ENCODE measurements around the gene MYCL.

Gene MYCL

DNA sequence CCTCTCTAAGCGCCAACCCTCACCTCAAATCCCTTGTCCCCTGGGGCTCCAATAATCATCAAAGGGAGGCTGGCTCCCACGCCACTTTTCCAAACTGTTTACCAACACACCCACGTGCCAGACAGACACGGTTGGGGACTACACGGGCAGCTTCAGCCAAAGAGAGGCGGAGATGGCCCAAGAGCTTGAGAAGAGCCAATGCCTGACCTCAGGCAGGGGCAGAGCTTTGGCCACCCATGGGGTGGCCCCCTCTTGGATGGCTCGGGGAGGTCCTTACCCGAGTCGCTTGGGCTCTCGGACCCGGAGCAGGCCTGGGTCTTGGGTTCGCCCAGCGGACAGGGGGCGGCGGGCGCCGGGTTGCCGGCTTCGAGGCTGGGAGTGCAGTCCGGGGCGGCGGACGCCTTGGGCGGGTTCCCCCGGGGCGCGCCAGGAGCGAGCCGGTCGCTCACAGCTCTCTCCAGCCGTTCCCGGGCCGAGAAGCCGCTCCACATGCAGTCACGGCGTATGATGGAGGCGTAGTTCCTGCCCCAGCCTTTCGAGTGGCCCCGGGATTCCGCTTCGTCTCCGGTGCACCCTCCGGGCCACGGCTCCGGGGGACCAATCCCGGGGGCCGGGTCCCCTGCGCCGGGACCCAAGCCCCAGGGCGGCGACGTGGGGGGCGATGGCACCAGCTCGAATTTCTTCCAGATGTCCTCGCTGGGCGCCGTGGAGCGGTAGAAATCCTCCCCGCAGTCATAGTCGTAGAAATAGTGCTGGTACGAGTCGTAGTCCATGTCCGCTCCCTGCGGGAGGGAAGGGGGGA lies 854 bp downstream of the MYCL start:
- Histone ChIP-seq H3K4me1 (ENCODE audit: low read length) (peaks cover 22% of the 10 kb centered on the region), H3K79me2 (ENCODE audit: low read length) (no peaks in the 10 kb centered on the region), H3K36me3 (replicated peaks; ENCODE audit: low read depth, low read length) (no peaks in the 10 kb centered on the region), H3K4me2 (ENCODE audit: low read length) (peak overlapping the region; percentile 95), H3K27ac (ENCODE audit: low read length) (no peak overlapping the region), H3K27me3 (ENCODE audit: low read depth, low read length) (peaks cover 10% of the 10 kb centered on the region), H3K9me3 (ENCODE audit: insufficient read depth, low read length) (no peaks in the 10 kb centered on the region), H2AFZ (ENCODE audit: low read depth, low read length) (no peak overlapping the region), H3K4me3 (ENCODE audit: low read length) (peak overlapping the region; percentile 94), H3K9ac (ENCODE audit: low read length) (peak overlapping the region; percentile 74), H4K20me1 (ENCODE audit: insufficient read depth, low read length) (no peaks in the 10 kb centered on the region)
- TF ChIP-seq EZH2phosphoT487 (IDR thresholded peaks at IDR 0.05; ENCODE audit: low read depth): no peak
- TF ChIP-seq, protein P1, sequence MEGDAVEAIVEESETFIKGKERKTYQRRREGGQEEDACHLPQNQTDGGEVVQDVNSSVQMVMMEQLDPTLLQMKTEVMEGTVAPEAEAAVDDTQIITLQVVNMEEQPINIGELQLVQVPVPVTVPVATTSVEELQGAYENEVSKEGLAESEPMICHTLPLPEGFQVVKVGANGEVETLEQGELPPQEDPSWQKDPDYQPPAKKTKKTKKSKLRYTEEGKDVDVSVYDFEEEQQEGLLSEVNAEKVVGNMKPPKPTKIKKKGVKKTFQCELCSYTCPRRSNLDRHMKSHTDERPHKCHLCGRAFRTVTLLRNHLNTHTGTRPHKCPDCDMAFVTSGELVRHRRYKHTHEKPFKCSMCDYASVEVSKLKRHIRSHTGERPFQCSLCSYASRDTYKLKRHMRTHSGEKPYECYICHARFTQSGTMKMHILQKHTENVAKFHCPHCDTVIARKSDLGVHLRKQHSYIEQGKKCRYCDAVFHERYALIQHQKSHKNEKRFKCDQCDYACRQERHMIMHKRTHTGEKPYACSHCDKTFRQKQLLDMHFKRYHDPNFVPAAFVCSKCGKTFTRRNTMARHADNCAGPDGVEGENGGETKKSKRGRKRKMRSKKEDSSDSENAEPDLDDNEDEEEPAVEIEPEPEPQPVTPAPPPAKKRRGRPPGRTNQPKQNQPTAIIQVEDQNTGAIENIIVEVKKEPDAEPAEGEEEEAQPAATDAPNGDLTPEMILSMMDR (IDR thresholded peaks at IDR 0.05; ENCODE audit: low read depth, low read length): no peak

DNA sequence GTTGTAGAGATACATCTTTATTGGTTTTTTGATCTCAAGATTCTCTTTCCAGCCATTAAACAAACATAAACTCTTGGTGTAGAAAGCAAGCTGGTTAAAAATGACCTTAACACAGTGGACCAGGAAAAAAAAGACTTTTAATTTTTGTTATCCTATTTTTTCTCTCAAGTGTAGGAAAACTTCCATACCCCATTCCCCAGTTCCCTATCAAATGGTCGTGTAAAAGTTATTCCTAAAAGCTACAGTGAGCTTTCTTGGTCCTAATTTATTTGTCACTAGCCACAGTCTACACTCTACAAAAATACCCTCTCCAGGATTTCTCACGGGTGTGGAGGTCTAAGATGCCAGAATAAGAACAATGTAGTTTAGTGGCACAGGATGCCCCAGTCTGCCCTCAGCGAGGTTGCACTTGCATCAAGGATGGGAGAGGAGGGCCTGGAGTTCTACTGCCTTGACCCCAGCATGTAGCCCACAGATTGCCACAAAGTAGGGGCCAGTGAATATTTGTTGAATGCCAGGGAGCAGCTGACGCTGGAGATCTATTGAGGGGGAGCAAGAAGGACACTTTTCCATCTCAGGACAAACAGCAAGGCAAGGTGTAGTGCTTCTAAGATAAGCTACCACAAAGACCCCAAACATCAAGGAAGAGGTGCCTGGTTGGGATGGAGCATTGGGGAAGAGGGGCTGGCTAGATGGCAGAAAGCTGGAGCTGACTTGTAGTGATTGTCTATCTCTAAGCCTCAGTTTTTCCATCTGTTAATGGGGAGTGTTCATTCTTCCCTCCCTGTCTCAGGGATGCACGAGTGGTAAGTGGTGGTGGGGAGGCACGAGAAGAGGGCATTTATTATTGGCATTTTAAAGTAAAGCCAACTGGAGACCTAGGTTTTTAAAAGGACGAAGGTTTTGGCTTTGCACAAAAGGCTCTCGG lies 1.8 kb downstream of the MYCL start:
- no peak overlapping the region for H3K9ac ChIP-seq (ENCODE audit: low read length)
- H3K9me3 ChIP-seq (ENCODE audit: insufficient read depth, low read length): no peaks in the 10 kb centered on the region
- H4K20me1 ChIP-seq (ENCODE audit: insufficient read depth, low read length): no peaks in the 10 kb centered on the region
- TF ChIP-seq, protein P1 (IDR thresholded peaks at IDR 0.05; ENCODE audit: low read depth, low read length): no peak
- no peak for TF ChIP-seq EZH2phosphoT487 (IDR thresholded peaks at IDR 0.05; ENCODE audit: low read depth)
- H3K36me3 ChIP-seq (replicated peaks; ENCODE audit: low read depth, low read length): no peaks in the 10 kb centered on the region
- H3K4me2 ChIP-seq (ENCODE audit: low read length): peak overlapping the region; percentile 95
- H2AFZ ChIP-seq (ENCODE audit: low read depth, low read length): no peak overlapping the region
- H3K27me3 ChIP-seq (ENCODE audit: low read depth, low read length): peaks cover 10% of the 10 kb centered on the region
- H3K4me3 ChIP-seq (ENCODE audit: low read length): peak overlapping the region; percentile 94; the same call in 1 of the 2 replicates
- peaks cover 19% of the 10 kb centered on the region for H3K4me1 ChIP-seq (ENCODE audit: low read length)
- H3K27ac ChIP-seq (ENCODE audit: low read length): no peak overlapping the region
- no peaks in the 10 kb centered on the region for H3K79me2 ChIP-seq (ENCODE audit: low read length)

DNA sequence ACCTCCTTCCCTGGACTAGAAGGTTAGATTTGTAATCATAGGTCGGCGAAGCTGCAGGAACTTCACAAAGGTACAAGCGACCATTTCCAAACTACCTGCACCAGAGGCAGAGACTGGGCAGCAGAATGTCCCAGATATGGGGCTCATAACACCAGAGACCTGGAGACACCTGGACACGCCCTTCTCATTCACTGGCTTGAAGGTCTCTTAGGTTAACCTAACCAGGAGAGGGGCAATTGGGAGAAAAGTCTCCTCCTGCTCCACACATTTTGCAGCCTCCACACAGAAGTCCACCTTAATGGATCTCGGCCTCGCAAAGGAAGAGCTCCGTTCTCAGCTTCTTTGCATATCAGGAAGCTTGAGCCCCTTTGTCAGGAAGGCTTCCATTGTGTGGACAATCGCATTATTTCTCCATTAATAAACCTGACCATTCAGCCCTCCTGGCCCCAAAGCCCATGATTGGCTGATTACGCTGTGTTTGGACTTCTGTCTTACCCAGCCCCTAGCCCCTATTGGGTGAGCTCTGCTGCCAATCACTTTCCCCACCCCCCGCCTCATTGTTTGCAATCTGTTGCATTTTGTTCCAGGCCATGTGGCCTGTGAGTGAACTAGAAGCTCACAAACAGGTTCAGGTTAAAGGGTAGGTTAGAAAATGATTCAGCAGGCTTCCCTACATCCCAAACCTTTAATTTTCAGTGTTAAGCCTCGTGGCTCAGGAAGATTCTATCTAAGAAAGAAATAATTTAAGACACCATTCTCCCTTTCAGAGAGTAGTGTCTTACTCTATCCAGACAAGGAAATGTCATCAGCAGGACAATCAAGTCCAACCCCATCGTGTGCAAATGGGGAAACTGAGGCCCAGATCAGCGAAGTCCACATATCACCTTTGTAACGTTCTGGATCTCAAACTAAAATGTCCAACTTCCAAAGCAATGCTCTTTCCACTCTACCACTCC lies 2.8 kb downstream of the MYCL start:
- no peak overlapping the region for H3K4me2 ChIP-seq (ENCODE audit: low read length)
- H3K4me3 ChIP-seq (ENCODE audit: low read length): no peak overlapping the region
- peaks cover 19% of the 10 kb centered on the region for H3K4me1 ChIP-seq (ENCODE audit: low read length)
- no peak overlapping the region for H2AFZ ChIP-seq (ENCODE audit: low read depth, low read length)
- TF ChIP-seq, protein P1 (IDR thresholded peaks at IDR 0.05; ENCODE audit: low read depth, low read length): no peak
- no peak for TF ChIP-seq EZH2phosphoT487 (IDR thresholded peaks at IDR 0.05; ENCODE audit: low read depth)
- no peak overlapping the region for H3K9ac ChIP-seq (ENCODE audit: low read length)
- H3K27me3 ChIP-seq (ENCODE audit: low read depth, low read length): peaks cover 10% of the 10 kb centered on the region
- H3K79me2 ChIP-seq (ENCODE audit: low read length): no peaks in the 10 kb centered on the region
- H4K20me1 ChIP-seq (ENCODE audit: insufficient read depth, low read length): no peaks in the 10 kb centered on the region
- H3K27ac ChIP-seq (ENCODE audit: low read length): no peak overlapping the region
- no peaks in the 10 kb centered on the region for H3K36me3 ChIP-seq (replicated peaks; ENCODE audit: low read depth, low read length)
- H3K9me3 ChIP-seq (ENCODE audit: insufficient read depth, low read length): no peaks in the 10 kb centered on the region
